Fibroblast of skin of right biceps (primary cell): ENCODE measurements around the gene RHOJ.
"Not testable (repeated sequence)": the region's sequence is repeated elsewhere in the genome, so short reads cannot be mapped to it uniquely, and the experiment has no call there.

Experiments
- DNase-seq: peaks from one replicate; pipeline ENCODE4 v3.0.0-alpha.2; 2013

The RHOJ gene

GRCh38 chr14:63300854-63301253 is 96.6 kb downstream of the RHOJ start:
- no peak for DNase-seq

GRCh38 chr14:63301891-63302534 is 97.8 kb downstream of the RHOJ start:
- DNase-seq: no peak

GRCh38 chr14:63304429-63304828 is 100.2 kb downstream of the RHOJ start:
- DNase-seq: not testable (repeated sequence)

GRCh38 chr14:63308723-63309317 is 104.6 kb downstream of the RHOJ start:
- no peak for DNase-seq

GRCh38 chr14:63318835-63319234 is 114.6 kb downstream of the RHOJ start, which contains the start of gene GPHB5:
TSS of gene GPHB5 (minus strand) at chr14:63318935. CDS start at chr14:63317849, 1,086 bp downstream.
- DNase-seq: no peak

- DNase-seq: no peak
These were observed 118.2 kb downstream of the RHOJ start for GRCh38 chr14:63322472-63322871.

GRCh38 chr14:63322897-63323573 is 118.8 kb downstream of the RHOJ start:
- no peak for DNase-seq

- DNase-seq: no peak
These were observed 122.6 kb downstream of the RHOJ start for GRCh38 chr14:63326840-63327239.

GRCh38 chr14:63328787-63329737 is 124.8 kb downstream of the RHOJ start:
- DNase-seq: no peak

GRCh38 chr14:63342371-63342770 is 138.1 kb downstream of the RHOJ start:
- DNase-seq: peak; percentile 9
